Suprapubic skin (tissue), 4 donors: Measurements from ENCODE around the gene DAGLB.

ENCODE experiments used
- CTCF ChIP-seq, 2 donors: fragments of 200-600 bp in 1 of 2; fragments of 450-650 bp in 1 of 2; sonication (generic) in 1 of 2; IDR thresholded peaks; one replicate each; pipeline ENCODE4 v1.5.1; 2016 to 2019; ENCODE audit warnings: antibody characterized with exemption in 2 of 2, mild to moderate bottlenecking in 1 of 2, moderate library complexity in 1 of 2
- EP300 ChIP-seq: sonication (generic); formaldehyde crosslinking; IDR thresholded peaks from one replicate; pipeline ENCODE4 v1.6.1; 2017; ENCODE audit warnings: antibody characterized with exemption
- POLR2A ChIP-seq, 2 donors: fragments of 450-650 bp; IDR thresholded peaks; one replicate each; pipeline ENCODE4 v1.6.1; 2017; ENCODE audit warnings: antibody characterized with exemption in 2 of 2, mild to moderate bottlenecking in 2 of 2, moderate library complexity in 2 of 2
- POLR2AphosphoS5 ChIP-seq, 3 donors: sonication (generic); formaldehyde crosslinking; IDR thresholded peaks; one replicate each; pipeline ENCODE4 v1.6.1; 2017; ENCODE audit warnings: antibody characterized with exemption in 3 of 3

GRCh38 chr7:6497637-6497905 lies 49.8 kb upstream of the DAGLB start:
- no peak for TF ChIP-seq CTCF (IDR thresholded peaks at IDR 0.05)
- no peak for TF ChIP-seq EP300
- no peak for TF ChIP-seq POLR2AphosphoS5 (IDR thresholded peaks at IDR 0.05)
- no peak for TF ChIP-seq POLR2A (IDR thresholded peaks at IDR 0.05)
